Nephron progenitor cell (in vitro differentiated cells): ENCODE data around the gene TMEM106A.

Experiments used
- DNase-seq: peaks from one replicate; pipeline ENCODE4 v3.0.0; 2021
- H3K27ac Mint-ChIP-seq: 2 replicates; pipeline ENCODE4 v1.8.0; 2021; ENCODE audit warnings: mild to moderate bottlenecking, moderate library complexity, mixed read lengths
- H3K27me3 Mint-ChIP-seq: 2 replicates; pipeline ENCODE4 v1.8.0; 2021; ENCODE audit warnings: mild to moderate bottlenecking, low read depth, mixed read lengths; ENCODE audit not compliant: poor library complexity
- H3K36me3 Mint-ChIP-seq: 2 replicates; pipeline ENCODE4 v1.8.0; 2021; ENCODE audit warnings: low read depth, mixed read lengths
- H3K4me1 Mint-ChIP-seq: 2 replicates; pipeline ENCODE4 v1.8.0; 2021; ENCODE audit warnings: mixed read lengths
- H3K4me3 Mint-ChIP-seq: 2 replicates; pipeline ENCODE4 v1.8.0; 2021; ENCODE audit warnings: mild to moderate bottlenecking, moderate library complexity, mixed read lengths
- H3K9me3 Mint-ChIP-seq: 2 replicates; pipeline ENCODE4 v1.8.0; 2021; ENCODE audit warnings: mild to moderate bottlenecking, moderate library complexity, mixed read lengths
- CTCF ChIP-seq: fragments of 200-600 bp; sonication (generic); IDR thresholded peaks from 2 replicates; pipeline ENCODE4 v1.5.0; 2021; ENCODE audit warnings: antibody characterized with exemption

Gene TMEM106A

GRCh38 chr17:43213545-43213944, 1.9 kb downstream of the TMEM106A start:
- Mint-ChIP-seq H3K36me3 (peaks cover 21% of the 10 kb centered on the region), H3K4me1 (peaks cover 29% of the 10 kb centered on the region), H3K4me3 (no peak overlapping the region), H3K9me3 (no peaks in the 10 kb centered on the region), H3K27ac (no peak overlapping the region), H3K27me3 (peaks cover 3% of the 10 kb centered on the region)
- no peak for DNase-seq
- no peak for TF ChIP-seq CTCF

- no peak overlapping the region for H3K27ac Mint-ChIP-seq
- DNase-seq = no peak
- H3K4me1 Mint-ChIP-seq = peaks cover 31% of the 10 kb centered on the region
- TF ChIP-seq CTCF = no peak
- no peak overlapping the region for H3K4me3 Mint-ChIP-seq
- peaks cover 8% of the 10 kb centered on the region for H3K36me3 Mint-ChIP-seq
- no peaks in the 10 kb centered on the region for H3K9me3 Mint-ChIP-seq
- peaks cover 3% of the 10 kb centered on the region for H3K27me3 Mint-ChIP-seq
Observed at GRCh38 chr17:43215341-43215740, 3.7 kb downstream of the TMEM106A start.

DNA sequence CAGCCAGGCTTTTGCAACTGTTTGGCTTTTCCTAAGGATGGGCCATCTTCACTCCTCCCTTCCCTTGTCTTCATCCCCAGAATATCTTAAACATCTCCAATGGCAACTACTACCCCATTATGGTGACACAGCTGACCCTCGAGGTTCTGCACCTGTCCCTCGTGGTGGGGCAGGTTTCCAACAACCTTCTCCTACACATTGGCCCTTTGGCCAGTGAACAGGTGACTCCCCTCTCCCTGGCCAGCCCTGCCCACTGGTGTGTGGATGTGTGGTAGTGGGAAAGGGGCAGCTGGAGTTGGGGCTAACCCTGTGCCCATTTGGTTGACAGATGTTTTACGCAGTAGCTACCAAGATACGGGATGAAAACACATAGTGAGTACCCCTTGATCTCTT, 4.7 kb downstream of the TMEM106A start:
- Mint-ChIP-seq H3K4me1 (peaks cover 30% of the 10 kb centered on the region), H3K9me3 (no peaks in the 10 kb centered on the region), H3K36me3 (peaks cover 8% of the 10 kb centered on the region), H3K4me3 (no peak overlapping the region), H3K27ac (no peak overlapping the region), H3K27me3 (peaks cover 3% of the 10 kb centered on the region)
- DNase-seq = no peak
- TF ChIP-seq CTCF = no peak

- Mint-ChIP-seq H3K4me1 (peaks cover 24% of the 10 kb centered on the region), H3K27me3 (peaks cover 3% of the 10 kb centered on the region), H3K9me3 (no peaks in the 10 kb centered on the region), H3K36me3 (peaks cover 8% of the 10 kb centered on the region), H3K4me3 (no peak overlapping the region), H3K27ac (no peak overlapping the region)
- no peak for TF ChIP-seq CTCF
- no peak for DNase-seq
Observed at GRCh38 chr17:43216762-43217613, 5.3 kb downstream of the TMEM106A start.

GRCh38 chr17:43217614-43218087, 6.0 kb downstream of the TMEM106A start:
- peaks cover 3% of the 10 kb centered on the region for H3K27me3 Mint-ChIP-seq
- TF ChIP-seq CTCF = no peak
- peaks cover 17% of the 10 kb centered on the region for H3K4me1 Mint-ChIP-seq
- no peak overlapping the region for H3K4me3 Mint-ChIP-seq
- peaks cover 8% of the 10 kb centered on the region for H3K36me3 Mint-ChIP-seq
- H3K9me3 Mint-ChIP-seq = no peaks in the 10 kb centered on the region
- DNase-seq = no peak
- no peak overlapping the region for H3K27ac Mint-ChIP-seq

- no peak overlapping the region for H3K27ac Mint-ChIP-seq
- no peaks in the 10 kb centered on the region for H3K9me3 Mint-ChIP-seq
- DNase-seq = no peak
- TF ChIP-seq CTCF = no peak
- H3K36me3 Mint-ChIP-seq = peaks cover 12% of the 10 kb centered on the region
- H3K4me3 Mint-ChIP-seq = no peak overlapping the region
- H3K4me1 Mint-ChIP-seq = peaks cover 14% of the 10 kb centered on the region
- H3K27me3 Mint-ChIP-seq = peaks cover 6% of the 10 kb centered on the region
Observed at GRCh38 chr17:43219001-43219400, 7.3 kb downstream of the TMEM106A start.
